ENCODE measurements around the gene PLCG1.

DNA sequence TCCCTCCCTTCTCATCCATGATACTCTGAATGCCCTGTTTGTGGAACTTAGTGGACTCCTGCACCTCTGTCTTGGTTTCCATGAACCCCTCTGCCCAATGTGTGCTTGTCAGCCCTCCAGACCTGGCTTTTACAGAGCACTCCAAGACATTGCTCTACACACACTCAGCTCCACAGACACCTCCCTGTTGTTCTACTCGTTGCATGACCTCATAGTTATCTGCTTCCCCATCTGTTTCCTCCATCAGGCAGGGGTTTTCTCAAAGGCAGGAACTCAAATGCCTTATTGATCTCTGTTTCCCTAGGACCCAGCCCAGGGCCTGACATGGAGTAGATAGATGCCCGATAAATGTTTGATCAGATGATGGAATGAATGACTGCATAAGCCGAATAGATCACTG is 13.3 kb downstream of the PLCG1 start:
- TF ChIP-seq POLR2A (IDR thresholded peaks at IDR 0.05; ENCODE audit: extremely low read depth, insufficient read length): no peak
- TF ChIP-seq, protein P1, sequence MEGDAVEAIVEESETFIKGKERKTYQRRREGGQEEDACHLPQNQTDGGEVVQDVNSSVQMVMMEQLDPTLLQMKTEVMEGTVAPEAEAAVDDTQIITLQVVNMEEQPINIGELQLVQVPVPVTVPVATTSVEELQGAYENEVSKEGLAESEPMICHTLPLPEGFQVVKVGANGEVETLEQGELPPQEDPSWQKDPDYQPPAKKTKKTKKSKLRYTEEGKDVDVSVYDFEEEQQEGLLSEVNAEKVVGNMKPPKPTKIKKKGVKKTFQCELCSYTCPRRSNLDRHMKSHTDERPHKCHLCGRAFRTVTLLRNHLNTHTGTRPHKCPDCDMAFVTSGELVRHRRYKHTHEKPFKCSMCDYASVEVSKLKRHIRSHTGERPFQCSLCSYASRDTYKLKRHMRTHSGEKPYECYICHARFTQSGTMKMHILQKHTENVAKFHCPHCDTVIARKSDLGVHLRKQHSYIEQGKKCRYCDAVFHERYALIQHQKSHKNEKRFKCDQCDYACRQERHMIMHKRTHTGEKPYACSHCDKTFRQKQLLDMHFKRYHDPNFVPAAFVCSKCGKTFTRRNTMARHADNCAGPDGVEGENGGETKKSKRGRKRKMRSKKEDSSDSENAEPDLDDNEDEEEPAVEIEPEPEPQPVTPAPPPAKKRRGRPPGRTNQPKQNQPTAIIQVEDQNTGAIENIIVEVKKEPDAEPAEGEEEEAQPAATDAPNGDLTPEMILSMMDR (IDR thresholded peaks at IDR 0.05; ENCODE audit: low read depth, low read length): no peak
- TF ChIP-seq, protein P2, sequence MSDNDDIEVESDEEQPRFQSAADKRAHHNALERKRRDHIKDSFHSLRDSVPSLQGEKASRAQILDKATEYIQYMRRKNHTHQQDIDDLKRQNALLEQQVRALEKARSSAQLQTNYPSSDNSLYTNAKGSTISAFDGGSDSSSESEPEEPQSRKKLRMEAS (IDR thresholded peaks at IDR 0.05; ENCODE audit: low read depth, low read length): no peak
- no peak for TF ChIP-seq MYC (IDR thresholded peaks at IDR 0.05; ENCODE audit: low read depth, low read length)

Data from NB4 (cell line).